HepG2 (cell line): ENCODE data around the gene SLC7A4.

Experiments used
- ATF2 ChIP-seq: sonication (generic); formaldehyde crosslinking; IDR thresholded peaks from 2 replicates; pipeline ENCODE4 v1.4.0; 2020; ENCODE audit warnings: missing genetic modification reagents
- ATF7 ChIP-seq, 2 experiments: fragments of 450-650 bp in 1 of 2; sonication (generic) in 1 of 2; formaldehyde crosslinking in 1 of 2; IDR thresholded peaks; 2 replicates each; pipeline versions ENCODE4 v1.4.0 to v1.6.1; 2016 to 2020; ENCODE audit warnings: antibody characterized with exemption in 1 of 2, mild to moderate bottlenecking in 1 of 2, missing genetic modification reagents in 1 of 2
- E2F1 ChIP-seq: sonication (generic); formaldehyde crosslinking; IDR thresholded peaks from 2 replicates; pipeline ENCODE4 v1.5.0; 2020; ENCODE audit warnings: missing genetic modification reagents
- KAT8 ChIP-seq: IDR thresholded peaks from 2 replicates; pipeline ENCODE4 v1.6.1; 2016; ENCODE audit warnings: missing genetic modification reagents, missing compliant biosample characterization
- POLR2AphosphoS2 ChIP-seq: IDR thresholded peaks from 2 replicates; pipeline ENCODE4 v1.6.1; 2011; ENCODE audit warnings: low read depth, low read length, improper control_type of control experiment
- ZNF687 ChIP-seq: sonication (generic); formaldehyde crosslinking; IDR thresholded peaks from 2 replicates; pipeline ENCODE4 v1.5.1; 2020; ENCODE audit warnings: mild to moderate bottlenecking, missing genetic modification reagents, moderate library complexity
- ZZZ3 ChIP-seq: sonication (generic); formaldehyde crosslinking; IDR thresholded peaks from 2 replicates; pipeline ENCODE4 v1.4.0; 2020; ENCODE audit warnings: missing genetic modification reagents, mild to moderate bottlenecking, borderline replicate concordance
- TF ChIP-seq, protein P1 (sequence below): sonication (generic); formaldehyde crosslinking; conservative IDR thresholded peaks from 2 replicates; pipeline ENCODE4 v1.4.0; 2020; ENCODE audit warnings: missing genetic modification reagents

- TF ChIP-seq ZZZ3 = no peak
- no peak for TF ChIP-seq ATF7 (IDR thresholded peaks at IDR 0.05)
- TF ChIP-seq ATF7 (CRISPR knock-in tag; IDR thresholded peaks at IDR 0.05) = no peak
- TF ChIP-seq, protein P1, sequence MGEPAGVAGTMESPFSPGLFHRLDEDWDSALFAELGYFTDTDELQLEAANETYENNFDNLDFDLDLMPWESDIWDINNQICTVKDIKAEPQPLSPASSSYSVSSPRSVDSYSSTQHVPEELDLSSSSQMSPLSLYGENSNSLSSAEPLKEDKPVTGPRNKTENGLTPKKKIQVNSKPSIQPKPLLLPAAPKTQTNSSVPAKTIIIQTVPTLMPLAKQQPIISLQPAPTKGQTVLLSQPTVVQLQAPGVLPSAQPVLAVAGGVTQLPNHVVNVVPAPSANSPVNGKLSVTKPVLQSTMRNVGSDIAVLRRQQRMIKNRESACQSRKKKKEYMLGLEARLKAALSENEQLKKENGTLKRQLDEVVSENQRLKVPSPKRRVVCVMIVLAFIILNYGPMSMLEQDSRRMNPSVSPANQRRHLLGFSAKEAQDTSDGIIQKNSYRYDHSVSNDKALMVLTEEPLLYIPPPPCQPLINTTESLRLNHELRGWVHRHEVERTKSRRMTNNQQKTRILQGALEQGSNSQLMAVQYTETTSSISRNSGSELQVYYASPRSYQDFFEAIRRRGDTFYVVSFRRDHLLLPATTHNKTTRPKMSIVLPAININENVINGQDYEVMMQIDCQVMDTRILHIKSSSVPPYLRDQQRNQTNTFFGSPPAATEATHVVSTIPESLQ = no peak
- no peak for TF ChIP-seq ATF2 (CRISPR knock-in tag)
- TF ChIP-seq E2F1 (CRISPR knock-in tag) = no peak
- TF ChIP-seq ZNF687 = no peak
- TF ChIP-seq KAT8 (CRISPR knock-in tag) = no peak
- no peak for TF ChIP-seq POLR2AphosphoS2
Measured at GRCh38 chr22:21014202-21014725, 18.1 kb downstream of the SLC7A4 start.
